ENCODE data around the gene ERO1A.

ERO1A gene

GRCh38 chr14:52607061-52607460, 88.3 kb downstream of the ERO1A start:
- DNase-seq (ENCODE audit: low read depth): no peak

- DNase-seq (ENCODE audit: low read depth): no peak
Observed at GRCh38 chr14:52602131-52602530, 93.2 kb downstream of the ERO1A start.

DNA sequence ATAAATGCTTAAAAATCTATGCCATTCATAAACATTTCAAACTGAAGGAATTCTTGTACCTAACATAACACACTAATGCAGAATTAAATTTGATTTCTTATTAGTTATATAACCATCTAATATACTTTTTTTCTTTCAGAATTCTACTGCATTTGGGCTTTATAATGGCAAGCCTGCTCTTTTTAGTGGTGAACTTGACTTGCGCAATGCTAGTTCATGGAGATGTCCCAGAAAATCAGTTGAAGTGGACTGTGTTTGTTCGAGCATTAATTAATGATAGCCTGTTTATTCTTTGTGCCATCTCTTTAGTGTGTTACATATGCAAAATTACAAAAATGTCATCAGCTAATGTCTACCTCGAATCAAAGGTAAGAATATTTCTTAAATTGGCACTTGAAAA, 95.4 kb downstream of the ERO1A start:
- no peak for DNase-seq (ENCODE audit: low read depth)

DNA sequence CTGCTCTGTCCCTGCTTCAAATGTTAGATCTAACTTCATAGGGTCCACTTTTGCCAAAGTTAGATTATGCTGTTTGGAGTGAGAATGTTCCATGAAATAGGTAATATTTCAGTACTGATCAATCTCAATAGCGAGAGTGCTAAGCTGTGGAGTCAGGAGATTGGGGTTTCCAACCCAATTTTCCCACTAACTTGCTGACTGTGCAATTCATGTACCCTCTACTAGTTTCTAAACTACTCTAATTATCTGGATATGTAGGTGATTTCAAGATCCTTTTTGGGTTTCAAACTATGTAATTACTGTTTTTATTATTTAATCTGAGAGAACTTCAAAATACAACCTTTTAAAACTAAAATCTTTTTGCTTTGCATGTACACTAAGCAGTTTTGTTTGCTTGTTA, 96.8 kb downstream of the ERO1A start:
- DNase-seq (ENCODE audit: low read depth): no peak

- no peak for DNase-seq (ENCODE audit: low read depth)
Observed at GRCh38 chr14:52596861-52597260, 98.5 kb downstream of the ERO1A start.

GRCh38 chr14:52596320-52596719, 99.0 kb downstream of the ERO1A start:
- DNase-seq (ENCODE audit: low read depth): no peak

DNA sequence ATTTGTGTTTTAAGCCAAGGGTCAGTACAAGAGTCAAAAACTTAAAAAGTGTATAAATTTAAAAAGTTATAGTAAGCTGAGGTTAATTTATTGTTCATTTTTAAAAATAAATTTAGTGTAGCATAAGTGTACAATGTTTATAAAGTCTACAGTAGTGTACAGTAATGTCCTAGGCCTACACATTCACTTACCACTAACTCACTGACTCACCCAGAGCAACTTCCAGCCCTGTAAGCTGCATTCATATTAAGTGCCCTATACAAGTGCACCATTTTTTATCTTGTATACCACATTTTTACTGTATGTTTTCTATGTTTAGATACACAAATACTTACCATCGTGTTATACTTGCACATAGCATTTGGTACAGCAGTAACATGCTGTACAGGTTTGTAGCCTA, 105.0 kb downstream of the ERO1A start:
- DNase-seq (ENCODE audit: low read depth): no peak
